ENCODE data around the gene CHD6.

The CHD6 gene

GRCh38 chr20:41586772-41587171 is 31.4 kb downstream of the CHD6 start:
- no peak for DNase-seq

DNA sequence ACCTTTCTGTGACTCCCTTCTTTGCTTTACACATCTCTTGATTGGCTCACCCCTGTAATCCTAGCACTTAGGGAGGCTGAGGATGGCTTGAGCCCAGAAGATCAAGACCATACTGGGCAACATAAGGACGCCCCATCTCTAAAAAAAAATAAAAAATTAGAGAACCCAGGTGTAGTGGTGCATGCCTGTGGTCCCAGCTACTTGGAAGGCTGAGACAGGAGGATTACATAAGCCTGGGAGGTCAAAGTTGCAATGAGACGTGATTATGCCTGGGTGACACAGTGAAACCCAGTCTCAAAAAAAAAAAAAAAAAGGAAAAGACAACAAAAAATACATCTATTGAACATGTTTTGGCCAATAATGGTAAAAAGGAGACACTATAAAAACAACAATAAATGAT is 37.8 kb downstream of the CHD6 start:
- DNase-seq: no peak

DNA sequence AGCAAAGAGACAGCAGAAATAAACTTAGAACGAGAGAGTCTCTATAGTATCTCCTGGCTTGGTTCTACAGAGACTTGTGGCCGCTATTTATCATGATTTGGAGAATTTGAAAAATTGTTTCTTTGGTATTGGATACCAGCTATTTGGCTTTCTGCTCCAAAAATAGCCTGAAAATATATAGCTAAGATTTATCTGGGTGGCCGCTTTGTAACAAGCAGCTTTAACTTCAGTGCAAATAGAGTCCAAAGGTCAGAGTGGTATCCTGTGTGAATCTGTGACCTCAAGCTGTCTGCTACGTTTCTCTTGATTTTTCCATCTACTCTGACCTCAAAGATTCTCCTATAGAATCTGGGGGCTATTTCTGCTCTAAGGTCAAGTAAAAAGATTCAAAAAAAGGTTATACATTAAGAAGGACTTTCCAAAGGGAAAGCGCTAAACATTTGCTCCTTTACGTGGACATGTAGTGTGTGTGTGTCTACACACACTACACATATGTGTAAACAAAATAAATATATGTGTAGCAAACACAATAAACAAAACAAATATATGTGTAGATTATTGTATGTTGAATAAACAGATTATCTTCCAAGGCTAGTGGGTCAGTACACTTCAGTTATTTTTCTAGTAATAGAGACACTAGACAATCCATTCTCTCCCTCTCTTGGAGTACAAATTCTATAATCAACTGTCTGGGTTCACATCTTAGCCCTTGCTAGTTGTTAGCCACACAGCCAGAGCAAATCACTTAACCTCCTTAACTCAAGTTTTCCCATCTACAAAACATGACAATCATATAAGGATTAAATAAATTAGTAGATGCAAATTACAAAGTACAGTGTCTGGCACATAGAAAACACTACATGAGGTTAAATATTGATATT is 40.8 kb downstream of the CHD6 start:
- no peak for DNase-seq

- no peak for DNase-seq
Observed at GRCh38 chr20:41575412-41575811, 42.8 kb downstream of the CHD6 start.

DNA sequence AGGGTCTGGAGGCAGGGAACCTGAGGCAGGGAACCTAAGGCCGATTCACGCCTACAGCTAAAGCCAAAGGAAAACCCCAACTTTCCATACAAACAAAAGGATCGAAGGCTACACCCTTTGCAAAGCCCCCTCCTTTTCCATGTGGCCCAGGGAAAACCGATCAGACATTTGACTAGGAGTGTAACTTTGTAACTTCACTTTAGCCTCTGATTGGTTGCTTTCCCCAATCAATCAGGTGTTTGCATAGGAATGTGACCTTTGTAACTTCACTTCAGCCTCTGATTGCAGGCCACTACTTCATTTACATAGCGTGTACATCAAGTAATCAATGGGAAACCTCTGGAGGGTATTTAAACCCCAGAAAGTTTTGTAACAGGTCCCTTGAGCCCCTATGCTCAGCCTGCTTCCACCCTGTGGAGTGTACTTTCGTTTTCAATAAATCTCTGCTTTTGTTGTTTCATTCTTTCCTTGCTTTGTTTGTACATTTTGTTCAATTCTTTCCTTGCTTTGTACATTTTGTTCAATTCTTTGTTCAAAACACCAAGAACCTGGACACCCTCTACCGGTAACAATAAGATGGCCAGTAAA is 43.3 kb downstream of the CHD6 start:
- DNase-seq: no peak

DNA sequence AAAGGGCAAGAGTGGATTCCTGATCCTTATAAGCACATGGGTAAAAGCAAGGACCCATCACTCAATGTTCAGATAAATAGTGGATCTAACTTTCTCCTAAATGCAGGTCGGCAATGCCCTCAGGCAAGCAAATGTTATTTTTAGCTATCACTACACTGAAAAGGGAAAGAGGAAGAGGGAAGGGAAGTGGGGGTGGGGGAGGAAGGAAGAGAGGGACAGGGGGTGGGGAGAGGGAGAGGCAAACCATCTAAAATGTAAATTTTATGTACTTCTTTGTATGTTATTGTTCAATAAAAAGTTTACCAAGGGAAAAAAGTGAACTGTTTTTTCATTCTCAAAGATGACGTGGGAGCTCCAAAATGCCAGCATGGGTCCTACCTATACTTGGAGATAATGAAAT is 44.2 kb downstream of the CHD6 start:
- no peak for DNase-seq

- DNase-seq: no peak
Observed at GRCh38 chr20:41572010-41572572, 46.1 kb downstream of the CHD6 start.

DNA sequence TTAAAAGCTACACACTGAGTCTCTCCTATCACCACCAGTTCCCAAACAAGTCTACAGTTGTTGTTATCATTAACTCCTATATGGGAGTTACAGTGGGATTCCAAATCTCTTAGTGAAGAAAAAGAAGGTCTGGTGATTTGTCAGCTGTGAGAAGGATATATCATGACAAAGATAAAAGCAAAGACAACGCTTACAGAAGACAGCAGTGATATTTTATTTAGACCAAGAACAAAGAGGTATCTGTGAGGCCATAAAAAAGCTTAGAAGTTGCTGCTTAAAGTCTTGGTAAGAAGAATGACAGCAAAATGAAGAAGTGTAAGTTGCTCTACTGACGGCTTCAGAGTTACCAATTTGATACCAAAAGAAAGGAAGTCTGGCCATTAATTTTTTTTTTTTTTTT is 47.2 kb downstream of the CHD6 start:
- DNase-seq: no peak

GRCh38 chr20:41570557-41570956 is 47.6 kb downstream of the CHD6 start:
- no peak for DNase-seq

GRCh38 chr20:41567615-41568014 is 50.6 kb downstream of the CHD6 start:
- no peak for DNase-seq

- no peak for DNase-seq
Observed at GRCh38 chr20:41566896-41567527, 51.2 kb downstream of the CHD6 start.

- no peak for DNase-seq
Observed at GRCh38 chr20:41563087-41563486, 55.1 kb downstream of the CHD6 start.

DNA sequence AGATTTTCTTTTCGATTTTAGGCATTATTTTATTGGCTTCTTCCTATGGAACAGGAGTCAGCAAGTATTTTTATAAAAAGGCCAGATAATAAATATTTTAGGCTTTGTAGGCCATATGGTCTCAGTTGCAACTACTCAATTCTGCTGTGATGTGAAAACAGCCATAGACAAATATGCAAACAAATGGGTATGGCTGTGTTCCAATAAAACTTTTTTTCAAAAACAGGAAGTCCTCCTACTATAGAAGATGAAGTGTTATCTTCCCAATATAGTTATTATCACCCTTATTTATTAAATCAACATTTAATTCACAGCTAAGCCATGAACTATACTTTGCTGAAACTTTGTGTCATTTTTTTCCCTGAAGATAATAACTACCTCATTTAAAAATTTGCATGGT is 57.2 kb downstream of the CHD6 start:
- no peak for DNase-seq

DNA sequence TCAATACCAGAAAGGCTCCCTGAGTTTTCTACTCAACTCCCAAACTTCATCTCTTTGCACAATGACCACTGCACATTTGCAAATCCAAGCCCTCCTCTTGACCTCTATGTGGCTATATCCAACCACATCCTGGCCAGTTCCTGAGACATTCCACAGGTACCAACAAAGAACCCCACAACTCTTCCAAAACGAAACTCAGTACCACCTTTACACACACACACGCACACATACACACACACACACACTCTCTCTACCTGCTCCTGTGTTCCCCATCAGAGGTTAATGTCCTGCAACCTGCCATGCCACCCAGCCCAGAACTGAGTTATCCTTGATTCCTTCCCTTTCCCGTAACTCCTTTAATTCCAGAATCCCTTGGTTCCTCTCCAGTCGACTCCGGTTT is 58.5 kb downstream of the CHD6 start:
- DNase-seq: no peak

DNA sequence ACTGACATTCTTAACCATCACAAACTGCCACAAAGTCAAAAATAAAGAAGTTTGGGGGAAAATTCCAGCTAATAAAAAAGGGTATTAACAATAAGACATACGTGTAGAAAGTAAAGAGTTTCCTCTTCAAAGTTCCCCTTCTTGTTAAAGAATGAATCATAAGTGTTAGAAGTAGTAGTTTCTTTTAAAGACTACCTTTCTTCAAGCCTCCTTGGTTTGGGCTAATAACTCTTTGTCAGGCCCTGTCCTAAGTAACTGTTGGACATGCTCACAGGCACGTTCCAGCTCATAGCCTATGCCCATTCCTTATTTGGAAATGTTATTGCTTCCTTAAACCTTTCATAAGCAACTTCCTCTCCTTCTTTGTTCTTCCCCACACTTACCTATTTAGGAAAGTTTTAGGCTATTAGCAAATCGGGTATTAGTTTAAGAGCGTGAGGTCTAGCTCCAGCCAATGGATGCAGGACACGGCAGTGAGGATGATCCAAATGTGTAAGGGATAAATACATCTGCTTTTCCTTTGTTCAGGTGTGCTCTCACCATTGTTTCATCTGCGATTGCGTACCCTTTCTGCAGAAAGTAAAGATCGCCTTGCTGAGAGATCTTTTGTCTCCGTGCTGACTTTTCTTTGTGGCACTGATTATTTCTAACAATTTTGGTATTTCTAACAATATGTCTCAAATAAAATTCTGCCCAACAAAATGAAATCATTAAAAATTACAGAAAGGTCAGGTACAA is 64.9 kb downstream of the CHD6 start:
- DNase-seq: no peak

DNA sequence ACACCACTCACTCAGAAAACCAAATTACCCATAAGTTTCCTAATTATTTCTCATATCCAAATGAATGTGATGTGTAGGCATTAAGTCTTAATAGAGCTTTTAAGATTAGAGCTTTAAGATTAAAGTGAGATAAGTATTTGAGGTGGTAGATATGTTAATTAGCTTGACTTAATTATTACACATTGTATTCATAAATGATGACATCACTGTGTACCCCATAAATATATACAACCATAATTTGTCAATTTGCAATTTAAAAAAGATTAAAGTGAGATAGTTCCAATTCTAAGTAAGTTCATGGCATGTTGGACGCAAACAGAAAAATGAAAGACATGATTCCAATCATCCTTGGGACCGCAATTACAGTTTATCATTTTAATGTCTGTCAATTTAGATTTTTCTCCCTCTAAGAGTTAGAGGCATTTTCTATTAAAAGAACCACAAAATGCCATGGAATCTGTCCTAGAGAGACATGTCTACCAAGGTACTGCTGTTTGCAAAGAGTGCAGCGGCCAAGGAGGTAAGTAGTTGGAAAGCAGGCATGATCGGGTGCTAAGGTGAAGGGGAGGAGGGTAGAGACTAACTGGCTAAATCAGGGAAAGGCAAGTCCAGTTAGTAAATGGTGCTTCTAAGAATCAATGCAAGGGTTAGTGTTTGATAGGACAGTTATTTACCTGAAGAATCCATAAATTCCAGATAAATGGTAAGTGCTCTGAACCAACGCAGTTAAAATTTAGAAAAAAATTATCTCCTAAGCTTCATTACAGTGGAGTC is 65.7 kb downstream of the CHD6 start:
- no peak for DNase-seq

DNA sequence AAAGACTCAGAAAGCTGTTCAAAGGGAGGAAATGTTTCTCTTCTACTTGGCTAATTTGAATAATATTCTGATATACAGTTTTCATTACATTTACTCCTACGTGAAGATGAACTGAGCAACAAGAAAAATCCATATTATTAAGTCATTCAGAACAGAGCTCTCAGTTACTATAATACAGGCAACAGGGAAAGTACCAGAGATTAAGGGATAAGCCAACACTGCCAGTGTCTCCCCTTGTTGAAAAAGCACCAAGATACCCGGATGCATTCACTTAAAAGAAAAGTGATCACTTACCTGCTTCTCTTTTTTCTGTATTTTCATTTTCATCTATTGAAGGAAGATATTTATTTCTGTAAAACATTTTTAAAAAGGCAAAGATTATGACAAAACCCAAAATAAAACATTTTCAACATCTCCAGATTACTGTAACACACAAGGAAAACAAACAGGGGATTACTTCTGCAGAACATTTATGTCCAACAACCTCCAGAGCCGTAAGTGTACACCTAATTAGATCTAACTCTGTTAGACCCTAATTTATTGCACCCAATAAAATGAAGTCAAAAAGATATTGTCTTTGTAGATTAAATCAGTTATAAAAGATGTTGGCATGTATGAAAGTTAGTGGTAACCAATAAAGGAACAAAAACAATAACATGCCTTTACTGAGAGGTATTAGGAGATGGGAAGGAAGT is 67.0 kb downstream of the CHD6 start:
- DNase-seq: no peak

DNA sequence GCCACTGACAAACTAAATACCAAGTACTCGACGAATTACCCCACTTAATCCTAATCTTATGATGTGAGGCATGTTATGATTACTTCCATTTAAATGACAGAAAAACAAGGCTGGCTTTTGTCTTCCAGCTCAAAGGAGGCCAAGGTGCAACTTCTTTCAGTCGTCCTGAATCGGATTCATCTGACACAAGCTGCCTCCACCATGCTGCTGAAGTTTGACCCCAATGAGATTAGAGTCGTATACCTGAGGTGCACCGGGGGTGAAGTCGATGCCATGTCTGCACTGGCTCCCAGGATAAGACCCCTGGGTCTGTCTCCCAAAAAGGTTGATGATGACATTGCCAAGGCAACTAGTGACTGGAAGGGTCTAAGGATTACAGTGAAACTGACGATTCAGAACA is 71.0 kb downstream of the CHD6 start:
- no peak for DNase-seq

DNA sequence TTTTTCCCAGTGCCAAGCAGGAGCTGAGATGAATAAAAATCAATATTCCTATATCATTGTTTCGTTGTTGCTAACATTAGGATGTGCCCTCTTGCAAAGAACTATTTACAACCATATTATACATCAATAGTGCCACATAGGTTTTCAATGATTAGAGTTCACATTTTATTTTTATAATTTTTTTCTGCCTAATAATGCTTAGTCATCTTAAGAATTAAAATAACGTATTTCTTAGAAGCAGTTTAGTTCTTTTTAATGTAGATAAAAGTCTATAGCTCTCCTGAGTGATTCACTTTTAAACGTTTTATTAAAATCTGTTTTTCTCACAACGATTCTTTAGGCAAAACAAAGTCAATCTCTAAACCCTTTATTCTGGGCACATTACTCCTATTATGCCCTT is 71.6 kb downstream of the CHD6 start:
- no peak for DNase-seq

DNA sequence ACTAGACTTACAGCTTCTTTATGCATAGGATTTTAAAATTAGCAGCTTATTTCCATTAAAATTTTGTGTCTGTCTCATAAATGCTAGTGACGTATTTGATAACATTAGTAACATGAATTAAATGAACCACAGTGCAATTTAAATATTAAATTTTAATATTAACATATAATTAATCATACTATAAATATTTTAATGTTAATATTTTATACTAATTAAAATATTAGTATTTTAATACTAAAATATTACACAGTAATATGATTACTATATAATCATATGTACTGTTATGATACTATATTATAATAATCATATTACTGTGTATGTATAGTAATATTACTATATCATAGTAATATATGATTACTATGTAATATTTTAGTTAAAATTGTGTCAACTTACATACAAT is 73.7 kb downstream of the CHD6 start:
- no peak for DNase-seq

DNA sequence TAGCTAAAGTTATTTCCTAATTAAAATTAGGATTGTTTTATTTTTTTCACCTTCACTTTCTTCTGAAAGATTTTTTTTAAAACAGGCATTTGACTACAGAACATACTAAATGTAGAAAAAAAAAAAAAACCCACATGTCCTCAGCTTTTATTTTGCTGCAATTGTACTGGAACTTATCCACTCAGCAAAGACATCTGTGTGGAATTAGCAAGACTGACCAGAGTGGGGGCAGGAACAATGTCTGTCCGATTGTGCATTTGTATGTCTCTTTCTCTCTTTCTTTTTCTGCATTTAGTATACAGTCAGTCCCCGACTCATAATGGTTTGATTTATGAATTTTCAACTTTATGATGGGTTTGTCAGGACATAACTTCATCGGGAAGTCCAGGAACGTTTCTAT is 77.3 kb downstream of the CHD6 start:
- no peak for DNase-seq

DNA sequence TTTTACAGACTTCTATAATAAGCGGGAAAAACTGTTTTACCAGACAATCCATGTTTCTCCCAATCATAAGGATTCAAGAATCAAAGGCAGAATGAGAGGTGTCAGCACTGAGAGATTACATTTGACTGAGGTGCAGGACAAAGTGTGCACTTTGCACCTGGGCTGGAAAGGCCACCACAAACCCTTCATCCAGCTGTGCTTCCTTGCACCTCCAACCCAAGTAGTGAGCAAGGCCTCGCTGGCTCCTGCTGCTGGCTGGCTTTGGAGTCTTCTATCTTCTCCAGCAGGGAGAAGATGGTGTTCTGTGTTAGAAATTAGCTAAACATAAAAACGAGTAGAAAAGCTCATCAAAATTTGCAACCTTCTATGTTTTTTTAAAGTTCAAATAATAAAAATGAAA is 77.7 kb downstream of the CHD6 start:
- DNase-seq: no peak
